GM20000 (cell line): Measurements from ENCODE around the gene IDH3A.

Experiments
- DNase-seq: peaks from one replicate; pipeline ENCODE4 v3.0.0; 2012; ENCODE audit warnings: low spot score
- CTCF ChIP-seq: IDR thresholded peaks from 2 replicates; pipeline ENCODE4 v1.5.1; 2012; ENCODE audit warnings: mild to moderate bottlenecking, control low read depth; ENCODE audit errors: extremely low read depth, missing control alignments

IDH3A gene

DNA sequence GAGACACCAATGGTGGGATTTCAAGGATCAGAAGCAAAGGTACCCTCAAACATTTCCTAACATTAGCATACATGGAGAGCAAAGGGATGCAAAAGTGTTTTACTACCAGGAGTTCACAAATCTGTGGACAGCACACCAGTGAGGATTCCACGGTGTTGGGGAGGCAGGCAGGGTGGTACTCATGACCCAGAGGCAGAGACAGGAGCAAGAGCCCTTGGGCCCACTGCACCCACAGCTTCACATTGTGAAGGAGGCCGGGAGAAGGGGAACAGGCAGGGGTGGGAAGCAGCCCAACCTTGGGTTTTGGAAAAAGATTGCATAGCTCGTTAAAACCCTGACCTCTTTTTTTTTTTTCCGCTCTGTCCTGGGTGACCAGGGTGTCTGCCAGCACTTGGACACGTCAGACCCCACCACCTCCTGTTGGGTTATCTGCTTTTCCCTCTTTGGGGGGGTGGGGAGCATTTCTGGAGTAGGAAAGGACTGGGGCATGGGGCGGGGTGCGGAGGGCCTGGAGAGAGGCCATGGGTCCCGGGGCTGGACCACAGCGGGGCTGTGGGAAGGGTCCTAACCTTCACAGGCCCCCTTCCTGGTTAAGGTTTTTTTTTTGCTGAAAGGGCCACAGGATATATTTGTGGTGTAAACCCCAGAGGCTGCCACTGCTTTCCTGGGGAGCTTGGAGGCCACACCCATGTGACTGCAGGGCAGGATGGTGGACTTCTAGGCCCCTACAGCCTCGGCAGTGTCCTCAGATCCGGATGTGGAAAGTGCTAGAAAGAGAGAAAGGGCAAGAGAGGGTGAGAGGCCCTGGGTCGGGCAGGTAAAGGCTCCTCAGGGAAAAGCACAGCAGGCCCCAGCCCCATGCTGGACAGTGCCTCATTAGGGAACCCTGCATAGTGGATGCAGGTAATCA lies 44.3 kb upstream of the IDH3A start:
- TF ChIP-seq CTCF = no peak
- no peak for DNase-seq

- TF ChIP-seq CTCF = no peak
- DNase-seq = no peak
Measured at GRCh38 chr15:78105476-78106241, 43.5 kb upstream of the IDH3A start.

GRCh38 chr15:78107471-78107870 lies 41.7 kb upstream of the IDH3A start:
- no peak for TF ChIP-seq CTCF
- no peak for DNase-seq

DNA sequence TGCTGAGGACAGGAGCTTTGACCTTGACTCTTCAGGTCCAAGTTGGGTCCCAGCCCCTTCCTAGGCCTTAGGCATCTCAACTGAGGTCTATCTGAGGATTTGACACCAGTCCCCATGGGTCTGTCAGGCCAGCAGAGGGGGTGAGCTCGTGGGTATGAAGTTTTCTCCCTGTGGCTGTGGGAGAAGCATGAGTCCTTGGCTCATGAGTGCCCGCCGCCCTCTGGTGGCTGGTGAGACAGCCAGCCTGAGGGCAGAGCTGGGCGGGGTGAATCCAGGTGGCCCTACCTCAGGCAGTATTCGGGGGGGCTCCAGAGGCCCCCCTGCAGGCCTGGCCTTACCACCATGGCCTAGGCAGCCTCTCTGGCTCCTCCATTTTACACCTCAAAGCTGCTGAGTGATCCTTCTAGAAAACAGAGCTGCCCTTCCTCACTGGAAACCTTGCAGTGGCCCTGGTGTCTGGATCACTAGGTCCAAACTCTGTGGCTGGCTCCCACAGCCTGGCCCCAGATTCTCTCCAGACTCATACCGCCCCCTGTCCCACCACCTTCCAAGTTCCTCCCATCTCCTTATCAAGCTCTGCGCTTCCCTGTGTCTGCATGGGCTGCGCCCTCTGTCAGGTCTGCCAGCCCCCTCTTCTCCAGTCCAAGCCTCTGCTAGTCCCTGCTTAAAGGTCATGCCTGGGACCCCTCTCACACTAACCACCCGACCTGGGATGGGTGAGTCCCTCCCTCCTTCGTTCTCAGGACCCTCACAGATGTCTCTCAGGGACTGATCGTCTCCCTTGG lies 40.7 kb upstream of the IDH3A start:
- peak; percentile 85 for TF ChIP-seq CTCF
- DNase-seq = peak; percentile 78

GRCh38 chr15:78109156-78109555 lies 40.0 kb upstream of the IDH3A start:
- DNase-seq = no peak
- no peak for TF ChIP-seq CTCF

DNA sequence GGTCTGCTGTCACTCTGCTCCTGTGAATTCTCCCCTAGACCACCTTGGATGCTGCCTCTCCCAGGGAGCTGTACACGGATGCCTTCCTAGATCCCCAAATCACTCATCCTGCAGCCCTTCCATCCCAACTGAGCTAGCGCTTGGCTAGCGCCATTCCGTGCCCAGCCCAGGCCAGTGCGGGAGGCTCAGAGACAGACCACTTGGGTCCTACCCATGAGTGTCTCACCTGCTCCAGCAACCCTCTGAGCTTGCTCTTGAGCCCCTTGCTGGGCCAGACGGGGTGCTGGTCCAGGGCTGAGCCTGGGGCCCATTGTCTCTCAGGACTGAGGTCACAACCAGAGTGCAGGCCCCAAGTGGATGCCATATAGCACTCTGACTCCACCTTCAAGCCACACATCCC lies 39.1 kb upstream of the IDH3A start:
- no peak for TF ChIP-seq CTCF

More for the DNA sequence above, 39.1 kb upstream of the IDH3A start:
- DNase-seq = no peak
